RWPE2 (cell line): ENCODE measurements around the gene TACR2.
A peak's percentile ranks its signal among the peaks of the same experiment; 100 is the strongest.

Experiments used
- ATAC-seq: fragments of 200-7000 bp; cut with Tn5 transposase; 3 replicates; pipeline ENCODE4 v1.9.1; 2021; ENCODE audit warnings: low read depth
- DNase-seq: peaks from one replicate; pipeline ENCODE4 v3.0.0-alpha.2; 2020; ENCODE audit warnings: low spot score
- H3K27ac ChIP-seq: fragments of 450-650 bp; 2 replicates; pipeline ENCODE4 v1.5.1; 2017; ENCODE audit warnings: mild to moderate bottlenecking; ENCODE audit not compliant: poor library complexity, severe bottlenecking
- H3K27me3 ChIP-seq: fragments of 250-450 bp; sonication (Bioruptor Pico); 2 replicates; pipeline ENCODE4 v1.5.1; 2021; ENCODE audit warnings: mild to moderate bottlenecking, moderate library complexity; ENCODE audit not compliant: insufficient read depth, poor library complexity, severe bottlenecking
- H3K36me3 ChIP-seq: fragments of 250-450 bp; sonication (Bioruptor Pico); 2 replicates; pipeline ENCODE4 v1.5.1; 2020; ENCODE audit warnings: low read depth, mild to moderate bottlenecking, moderate library complexity
- H3K4me1 ChIP-seq: fragments of 250-450 bp; sonication (Bioruptor Pico); 2 replicates; pipeline ENCODE4 v1.5.1; 2021; ENCODE audit warnings: mild to moderate bottlenecking, moderate library complexity; ENCODE audit not compliant: insufficient read depth, poor library complexity, severe bottlenecking
- H3K4me3 ChIP-seq: fragments of 250-450 bp; sonication (Bioruptor Pico); 2 replicates; pipeline ENCODE4 v1.5.1; 2021; ENCODE audit warnings: mild to moderate bottlenecking, moderate library complexity; ENCODE audit not compliant: severe bottlenecking
- H3K9me3 ChIP-seq: fragments of 250-450 bp; sonication (Bioruptor Pico); 2 replicates; pipeline ENCODE4 v1.5.1; 2021; ENCODE audit warnings: mild to moderate bottlenecking, moderate library complexity; ENCODE audit not compliant: severe bottlenecking
- CTCF ChIP-seq: fragments of 450-650 bp; IDR thresholded peaks from one replicate; pipeline ENCODE4 v1.5.1; 2017; ENCODE audit warnings: mild to moderate bottlenecking, moderate library complexity; ENCODE audit not compliant: poor library complexity, severe bottlenecking

TACR2 gene

GRCh38 chr10:69459101-69459790, 42.5 kb upstream of the TACR2 start:
- Histone ChIP-seq H3K4me3 (no peak overlapping the region), H3K36me3 (no peaks in the 10 kb centered on the region), H3K27ac (no peak overlapping the region), H3K27me3 (no peaks in the 10 kb centered on the region), H3K4me1 (peaks cover 6% of the 10 kb centered on the region), H3K9me3 (no peaks in the 10 kb centered on the region)
- ATAC-seq (no peak; the same call in 2 of the 3 replicates), DNase-seq (no peak)
- TF ChIP-seq CTCF, result no peak

GRCh38 chr10:69458430-69459100, 41.8 kb upstream of the TACR2 start:
- DNase-seq (no peak), ATAC-seq (peak; percentile 48; the same call in 1 of the 3 replicates)
- Histone ChIP-seq H3K4me3 (no peak overlapping the region), H3K27me3 (no peaks in the 10 kb centered on the region), H3K27ac (no peak overlapping the region), H3K4me1 (peaks cover 6% of the 10 kb centered on the region), H3K9me3 (no peaks in the 10 kb centered on the region), H3K36me3 (no peaks in the 10 kb centered on the region)
- no peak for TF ChIP-seq CTCF

GRCh38 chr10:69457771-69458237, 41.1 kb upstream of the TACR2 start:
- Histone ChIP-seq H3K27ac (no peak overlapping the region), H3K4me1 (peaks cover 6% of the 10 kb centered on the region), H3K4me3 (no peak overlapping the region), H3K27me3 (no peaks in the 10 kb centered on the region), H3K9me3 (no peaks in the 10 kb centered on the region), H3K36me3 (no peaks in the 10 kb centered on the region)
- DNase-seq, result no peak
- no peak for TF ChIP-seq CTCF
- no peak for ATAC-seq

GRCh38 chr10:69456880-69457693, 40.4 kb upstream of the TACR2 start:
- Histone ChIP-seq H3K4me1 (peaks cover 6% of the 10 kb centered on the region), H3K27me3 (no peaks in the 10 kb centered on the region), H3K27ac (no peak overlapping the region), H3K36me3 (no peaks in the 10 kb centered on the region), H3K9me3 (no peaks in the 10 kb centered on the region), H3K4me3 (no peak overlapping the region)
- no peak for DNase-seq
- no peak for TF ChIP-seq CTCF
- no peak for ATAC-seq
